Activated CD4-positive, alpha-beta T cell treated with anti-CD3 and anti-CD28 coated beads for 36 hours (primary cell): ENCODE measurements around the gene SAMD4B. TPM values are rescaled to one million over a fixed set of nuclear protein-coding genes. Genes with fewer than 3 reads are reported as not detected.

ENCODE experiments used
- ATAC-seq: fragments of 200-7000 bp; cut with Tn5 transposase; one replicate; pipeline ENCODE4 v1.10.0; 2021; ENCODE audit warnings: mild to moderate bottlenecking, moderate library complexity
- CTCF ChIA-PET: fragments of 350-600 bp; sonication (Branson Sonifier 250); formaldehyde crosslinking; loops from one replicate; lab custom pipeline; 2021; ENCODE audit warnings: antibody characterized with exemption; lab: Charles Lee
- POLR2A ChIA-PET: fragments of 350-600 bp; sonication (Branson Sonifier 250); formaldehyde crosslinking; loops from one replicate; lab custom pipeline; 2021; ENCODE audit warnings: antibody characterized with exemption, inconsistent platforms; lab: Charles Lee
- DNase-seq: peaks from one replicate; pipeline ENCODE4 v3.0.0-alpha.2; 2020
- H3K27ac Mint-ChIP-seq: one replicate; pipeline ENCODE4 v1.8.0; 2021; ENCODE audit warnings: mixed read lengths
- H3K27me3 Mint-ChIP-seq: one replicate; pipeline ENCODE4 v1.8.0; 2021; ENCODE audit warnings: mixed read lengths
- H3K36me3 Mint-ChIP-seq: one replicate; pipeline ENCODE4 v1.8.0; 2021; ENCODE audit warnings: low read depth, mixed read lengths
- H3K4me1 Mint-ChIP-seq: one replicate; pipeline ENCODE4 v1.8.0; 2021; ENCODE audit warnings: mixed read lengths
- H3K4me3 Mint-ChIP-seq: one replicate; pipeline ENCODE4 v1.8.0; 2021; ENCODE audit warnings: mild to moderate bottlenecking, moderate library complexity, mixed read lengths
- H3K9me3 Mint-ChIP-seq: one replicate; pipeline ENCODE4 v1.8.0; 2021; ENCODE audit warnings: low read depth, mixed read lengths
- intact Hi-C, 2 experiments: fragments of 100-400 bp; cut with DNase I in 1 of 2; cut with micrococcal nuclease in 1 of 2; formaldehyde crosslinking; loops; one replicate each; pipeline versions ENCODE4 v1.14.2 to v1.15.1; 2022 to 2024; cut with DNase I, micrococcal nuclease
- total RNA-seq, 2 experiments: library from RNA; stranded (reverse); gene quantifications; one replicate each; pipeline ENCODE4 v1.2.3, GENCODE V29; 2021

SAMD4B gene
- 10 to 100 TPM; 45.2 to 46.9 TPM for total RNA-seq

- H3K27me3 Mint-ChIP-seq: no peaks in the 10 kb centered on the region
- peak within 1 kb of the TSS; percentile 83 for H3K4me3 Mint-ChIP-seq
- peaks cover 69% of the 10 kb centered on the region for H3K4me1 Mint-ChIP-seq
- CTCF ChIA-PET: interaction anchor here (0.6 to 2.6 kb wide), 9 partner anchors 9 to 126 kb away, joined by 3 to 9 read pairs (median 4); partner anchors contain the start of genes MED29 and PAF1
- H3K9me3 Mint-ChIP-seq: no peaks in the 10 kb centered on the region
- intact Hi-C loops: loop anchor here (1.0 to 5.0 kb wide), 15 partner anchors 9 to 1006 kb away; partner anchors contain the start of genes EID2B (in 2 of the 2), MED29 (in 2 of the 2), PAF1 (in 2 of the 2) and PLEKHG2 (in 2 of the 2)
- peak; percentile 100 for DNase-seq
- peaks cover 2% of the 10 kb centered on the region for H3K36me3 Mint-ChIP-seq
- peak; percentile 90 for ATAC-seq
- POLR2A ChIA-PET: interaction anchor here (1.0 to 1.4 kb wide), 7 partner anchors 9 to 103 kb away, joined by 3 to 12 read pairs (median 3); partner anchors contain the start of genes MED29, PAF1, RPS16 and SUPT5H
- H3K27ac Mint-ChIP-seq: peak within 1 kb of the TSS; percentile 88
These were observed at the start of gene SAMD4B for GRCh38 chr19:39341719-39342604. Gene SAMD4B, plus strand, starts transcription at chr19:39342421. Its CDS starts 14,473 bp downstream, at chr19:39356894.

GRCh38 chr19:39293394-39293793 is 48.8 kb upstream of the SAMD4B start:
- POLR2A ChIA-PET: no interaction called here
- CTCF ChIA-PET: no interaction called here
- Mint-ChIP-seq H3K27ac (no peak overlapping the region), H3K36me3 (no peaks in the 10 kb centered on the region), H3K9me3 (no peaks in the 10 kb centered on the region), H3K4me3 (no peak overlapping the region), H3K4me1 (peaks cover 8% of the 10 kb centered on the region), H3K27me3 (peaks cover 9% of the 10 kb centered on the region)
- intact Hi-C loops: no loop called here
- DNase-seq (no peak), ATAC-seq (no peak)

- POLR2A ChIA-PET: interaction anchor here (0.6 kb wide), 1 partner anchor 1029 kb away, joined by 4 read pairs; no protein-coding TSS in a partner anchor
- Mint-ChIP-seq H3K27ac (peak within 1 kb of the TSS; percentile 26), H3K9me3 (no peaks in the 10 kb centered on the region), H3K36me3 (no peaks in the 10 kb centered on the region), H3K27me3 (peaks cover 4% of the 10 kb centered on the region), H3K4me3 (no peak within 1 kb of the TSS), H3K4me1 (peaks cover 9% of the 10 kb centered on the region)
- DNase-seq (peak; percentile 39), ATAC-seq (no peak)
- intact Hi-C loops: no loop called here
- CTCF ChIA-PET: interaction anchor here (1.5 kb wide), 1 partner anchor 244 kb away, joined by 5 read pairs; no protein-coding TSS in a partner anchor
These were observed 46.1 kb upstream of the SAMD4B start, which contains the start of gene IFNL1 for GRCh38 chr19:39296055-39296645. Gene IFNL1, plus strand, starts transcription at chr19:39296407. Its CDS starts 15 bp downstream, at chr19:39296422.

- intact Hi-C loops: no loop called here
- DNase-seq: no peak
- ATAC-seq: no peak
- Mint-ChIP-seq H3K27me3 (peaks cover 4% of the 10 kb centered on the region), H3K4me3 (no peak overlapping the region), H3K9me3 (no peaks in the 10 kb centered on the region), H3K36me3 (no peaks in the 10 kb centered on the region), H3K4me1 (peaks cover 9% of the 10 kb centered on the region), H3K27ac (peak overlapping the region; percentile 26)
- ChIA-PET CTCF (interaction anchor here (0.7 to 1.5 kb wide), 2 partner anchors 26 to 245 kb away, joined by 3 to 5 read pairs; no protein-coding TSS in a partner anchor), POLR2A (interaction anchor here (0.7 kb wide), 1 partner anchor 457 kb away, joined by 5 read pairs; no protein-coding TSS in a partner anchor)
These were observed 45.3 kb upstream of the SAMD4B start for GRCh38 chr19:39296906-39297305.

GRCh38 chr19:39297931-39298634 is 44.1 kb upstream of the SAMD4B start:
- Mint-ChIP-seq H3K27me3 (peaks cover 3% of the 10 kb centered on the region), H3K4me3 (no peak overlapping the region), H3K36me3 (no peaks in the 10 kb centered on the region), H3K9me3 (no peaks in the 10 kb centered on the region), H3K27ac (no peak overlapping the region), H3K4me1 (peaks cover 9% of the 10 kb centered on the region)
- ATAC-seq (peak; percentile 89), DNase-seq (peak; percentile 65)
- POLR2A ChIA-PET: no interaction called here
- intact Hi-C loops: no loop called here
- CTCF ChIA-PET: interaction anchor here (0.7 kb wide), 1 partner anchor 8 kb away, joined by 3 read pairs; no protein-coding TSS in a partner anchor

GRCh38 chr19:39299404-39299803 is 42.8 kb upstream of the SAMD4B start:
- DNase-seq (no peak), ATAC-seq (peak; percentile 54)
- H3K27me3 Mint-ChIP-seq: peaks cover 2% of the 10 kb centered on the region
- H3K36me3 Mint-ChIP-seq: no peaks in the 10 kb centered on the region
- H3K4me1 Mint-ChIP-seq: peaks cover 9% of the 10 kb centered on the region
- ChIA-PET CTCF (no interaction called here), POLR2A (no interaction called here)
- H3K9me3 Mint-ChIP-seq: no peaks in the 10 kb centered on the region
- no peak overlapping the region for H3K4me3 Mint-ChIP-seq
- intact Hi-C loops: no loop called here
- no peak overlapping the region for H3K27ac Mint-ChIP-seq

- intact Hi-C loops: no loop called here
- CTCF ChIA-PET: interaction anchor here (0.7 kb wide), 1 partner anchor 369 kb away, joined by 4 read pairs; the partner anchor contains the start of genes MRPS12 and SARS2
- H3K36me3 Mint-ChIP-seq: no peaks in the 10 kb centered on the region
- peaks cover 2% of the 10 kb centered on the region for H3K27me3 Mint-ChIP-seq
- H3K4me1 Mint-ChIP-seq: peaks cover 9% of the 10 kb centered on the region
- H3K9me3 Mint-ChIP-seq: no peaks in the 10 kb centered on the region
- ATAC-seq (no peak), DNase-seq (no peak)
- H3K4me3 Mint-ChIP-seq: no peak overlapping the region
- POLR2A ChIA-PET: no interaction called here
- no peak overlapping the region for H3K27ac Mint-ChIP-seq
These were observed 42.4 kb upstream of the SAMD4B start for GRCh38 chr19:39299832-39300231.

GRCh38 chr19:39301021-39301420 is 41.2 kb upstream of the SAMD4B start:
- DNase-seq (no peak), ATAC-seq (no peak)
- H3K36me3 Mint-ChIP-seq: no peaks in the 10 kb centered on the region
- POLR2A ChIA-PET: no interaction called here
- no peaks in the 10 kb centered on the region for H3K9me3 Mint-ChIP-seq
- no peak overlapping the region for H3K4me3 Mint-ChIP-seq
- peaks cover 2% of the 10 kb centered on the region for H3K27me3 Mint-ChIP-seq
- intact Hi-C loops: no loop called here
- H3K4me1 Mint-ChIP-seq: peaks cover 9% of the 10 kb centered on the region
- CTCF ChIA-PET: interaction anchor here (0.9 to 1.0 kb wide), 2 partner anchors 102 to 113 kb away, joined by 3 read pairs; no protein-coding TSS in a partner anchor
- H3K27ac Mint-ChIP-seq: no peak overlapping the region

GRCh38 chr19:39301562-39301961 is 40.7 kb upstream of the SAMD4B start:
- intact Hi-C loops: no loop called here
- Mint-ChIP-seq H3K4me3 (no peak overlapping the region), H3K4me1 (peaks cover 9% of the 10 kb centered on the region), H3K36me3 (no peaks in the 10 kb centered on the region), H3K27me3 (peaks cover 2% of the 10 kb centered on the region), H3K27ac (no peak overlapping the region), H3K9me3 (no peaks in the 10 kb centered on the region)
- ATAC-seq (no peak), DNase-seq (no peak)
- ChIA-PET POLR2A (no interaction called here), CTCF (interaction anchor here (0.9 to 1.0 kb wide), 2 partner anchors 102 to 114 kb away, joined by 3 read pairs; no protein-coding TSS in a partner anchor)

GRCh38 chr19:39303373-39304184 is 38.6 kb upstream of the SAMD4B start:
- intact Hi-C loops: no loop called here
- ChIA-PET POLR2A (interaction anchor here (0.6 kb wide), 1 partner anchor 160 kb away, joined by 7 read pairs; no protein-coding TSS in a partner anchor), CTCF (interaction anchor here (0.6 to 0.9 kb wide), 2 partner anchors 47 to 92 kb away, joined by 3 read pairs; no protein-coding TSS in a partner anchor)
- Mint-ChIP-seq H3K36me3 (peaks cover 3% of the 10 kb centered on the region), H3K4me1 (no peaks in the 10 kb centered on the region), H3K27me3 (no peaks in the 10 kb centered on the region), H3K27ac (no peak overlapping the region), H3K9me3 (no peaks in the 10 kb centered on the region), H3K4me3 (no peak overlapping the region)
- ATAC-seq: no peak
- DNase-seq: no peak
